WTC11 (cell line): ENCODE measurements around the gene KCNJ16.

Experiments
- ATF6 ChIP-seq: sonication (generic); formaldehyde crosslinking; IDR thresholded peaks from 2 replicates; pipeline ENCODE4 v1.8.1; 2023; ENCODE audit warnings: mild to moderate bottlenecking, missing genetic modification reagents
- CTCF ChIP-seq: fragments of 200-600 bp; IDR thresholded peaks from 2 replicates; pipeline ENCODE4 v1.8.0; 2022; ENCODE audit warnings: antibody characterized with exemption
- RELA ChIP-seq: sonication (generic); formaldehyde crosslinking; IDR thresholded peaks from 2 replicates; pipeline ENCODE4 v1.8.1; 2022; ENCODE audit warnings: missing genetic modification reagents, mild to moderate bottlenecking, borderline replicate concordance
- TP53 ChIP-seq: sonication (generic); formaldehyde crosslinking; IDR thresholded peaks from 2 replicates; pipeline ENCODE4 v1.8.1; 2023; ENCODE audit warnings: mild to moderate bottlenecking, missing genetic modification reagents
- USF1 ChIP-seq: sonication (generic); formaldehyde crosslinking; IDR thresholded peaks from 2 replicates; pipeline ENCODE4 v1.8.0; 2022; ENCODE audit warnings: mild to moderate bottlenecking, missing genetic modification reagents

GRCh38 chr17:70095455-70095854 lies 20.4 kb downstream of the KCNJ16 start:
- TF ChIP-seq CTCF, result no peak
- no peak for TF ChIP-seq USF1 (CRISPR knock-in tag)
- no peak for TF ChIP-seq TP53 (CRISPR knock-in tag)
- no peak for TF ChIP-seq RELA (CRISPR knock-in tag)
- no peak for TF ChIP-seq ATF6 (CRISPR knock-in tag)
